Neuronal stem cell (in vitro differentiated cells): ENCODE measurements around the gene MUC12.
"Not testable (repeated sequence)": the region's sequence is repeated elsewhere in the genome, so short reads cannot be mapped to it uniquely, and the experiment has no call there.

ENCODE experiments used
- DNase-seq: peaks from one replicate; pipeline ENCODE4 v3.0.0-alpha.2; 2013; ENCODE audit warnings: low spot score
- H2AFZ ChIP-seq: one replicate; pipeline ENCODE4 v1.6.1; 2013; ENCODE audit warnings: mild to moderate bottlenecking, low read length, inconsistent platforms
- H2AK5ac ChIP-seq: 2 replicates; pipeline ENCODE4 v1.6.1; 2013; ENCODE audit warnings: low read depth, mild to moderate bottlenecking, inconsistent platforms, low read length, moderate library complexity, mixed read lengths
- H2BK120ac ChIP-seq: 2 replicates; pipeline ENCODE4 v1.6.1; 2013; ENCODE audit warnings: low read depth, mild to moderate bottlenecking, inconsistent platforms, low read length, moderate library complexity, mixed read lengths
- H2BK12ac ChIP-seq: one replicate; pipeline ENCODE4 v1.6.1; 2013; ENCODE audit warnings: low read length, inconsistent platforms
- H2BK15ac ChIP-seq: 2 replicates; pipeline ENCODE4 v1.6.1; 2013; ENCODE audit warnings: mild to moderate bottlenecking, low read length, inconsistent platforms, mixed read lengths
- H2BK5ac ChIP-seq: one replicate; pipeline ENCODE4 v1.6.1; 2013; ENCODE audit warnings: inconsistent platforms, mild to moderate bottlenecking, low read length, moderate library complexity
- H3K14ac ChIP-seq: one replicate; pipeline ENCODE4 v1.6.1; 2013; ENCODE audit warnings: low read length, inconsistent platforms
- H3K18ac ChIP-seq: 2 replicates; pipeline ENCODE4 v1.6.1; 2013; ENCODE audit warnings: low read length, inconsistent platforms
- H3K23ac ChIP-seq: 2 replicates; pipeline ENCODE4 v1.6.1; 2013; ENCODE audit warnings: low read depth, mild to moderate bottlenecking, mixed read lengths, low read length, inconsistent platforms; ENCODE audit not compliant: poor library complexity
- H3K27ac ChIP-seq: replicated peaks from 3 replicates; pipeline ENCODE4 v1.5.1; 2013; ENCODE audit warnings: low read length, inconsistent platforms
- H3K27me3 ChIP-seq, 3 experiments: 2 replicates each; pipeline ENCODE4 v1.6.1; 2013; ENCODE audit warnings: low read length in 3 of 3, mild to moderate bottlenecking in 2 of 3, inconsistent platforms in 1 of 3, low read depth in 1 of 3, mixed read lengths in 1 of 3, moderate library complexity in 1 of 3; ENCODE audit not compliant: control insufficient read depth in 3 of 3, insufficient read depth in 3 of 3
- H3K36me3 ChIP-seq, 2 donors: replicated peaks in 1 of 2; 2 replicates each; pipeline ENCODE4 v1.6.1; 2013; ENCODE audit warnings: low read length in 2 of 2; ENCODE audit not compliant: control insufficient read depth in 2 of 2, insufficient read depth in 2 of 2
- H3K4ac ChIP-seq: 2 replicates; pipeline ENCODE4 v1.6.1; 2013; ENCODE audit warnings: inconsistent platforms, mild to moderate bottlenecking, low read length, moderate library complexity
- H3K4me1 ChIP-seq, 2 donors: 1 replicate in 1 of 2; 2 replicates in 1 of 2; pipeline ENCODE4 v1.6.1; 2013; ENCODE audit warnings: low read length in 2 of 2, low read depth in 1 of 2; ENCODE audit not compliant: control insufficient read depth in 2 of 2, insufficient read depth in 1 of 2
- H3K4me2 ChIP-seq: one replicate; pipeline ENCODE4 v1.6.1; 2013; ENCODE audit warnings: mild to moderate bottlenecking, low read length, inconsistent platforms; ENCODE audit not compliant: insufficient read depth, poor library complexity, severe bottlenecking
- H3K4me3 ChIP-seq, 2 donors: 2 replicates each; pipeline ENCODE4 v1.5.1; 2013; ENCODE audit warnings: low read length in 2 of 2, mild to moderate bottlenecking in 2 of 2, inconsistent platforms in 1 of 2, moderate library complexity in 1 of 2
- H3K79me1 ChIP-seq: one replicate; pipeline ENCODE4 v1.6.1; 2013; ENCODE audit warnings: low read depth, mild to moderate bottlenecking, inconsistent platforms, low read length, moderate library complexity
- H3K9ac ChIP-seq: one replicate; pipeline ENCODE4 v1.6.1; 2013; ENCODE audit warnings: mild to moderate bottlenecking, low read depth, low read length, inconsistent platforms; ENCODE audit not compliant: poor library complexity
- H3K9me3 ChIP-seq, 2 donors: replicated peaks in 1 of 2; 2 replicates each; pipeline versions ENCODE3 to v1.6.1; 2013; ENCODE audit warnings: low read length in 2 of 2, mild to moderate bottlenecking in 2 of 2, inconsistent platforms in 1 of 2, low read depth in 1 of 2, mixed read lengths in 1 of 2, moderate library complexity in 1 of 2; ENCODE audit not compliant: control insufficient read depth in 2 of 2, insufficient read depth in 1 of 2
- H4K8ac ChIP-seq: one replicate; pipeline ENCODE4 v1.6.1; 2013; ENCODE audit warnings: low read depth, mild to moderate bottlenecking, inconsistent platforms, low read length, moderate library complexity
- H4K91ac ChIP-seq: one replicate; pipeline ENCODE4 v1.6.1; 2013; ENCODE audit warnings: low read length, low read depth, mild to moderate bottlenecking, inconsistent platforms; ENCODE audit not compliant: poor library complexity
- whole genome bisulfite sequencing, 2 donors: extraction: QIAGEN DNeasy Blood & Tissue Kit; methylation state at CpG; one replicate each; pipeline ENCODE4 v1.1.7; 2013; ENCODE audit warnings: missing lambda C conversion rate in 2 of 2, mixed read lengths in 1 of 2; ENCODE audit not compliant: insufficient read length in 2 of 2, insufficient replicate concordance in 1 of 2; ENCODE audit errors: extremely low coverage in 2 of 2; 5-methylcytosine and 5-hydroxymethylcytosine counted together

MUC12 gene

GRCh38 chr7:101031082-101031481 lies 61.7 kb downstream of the MUC12 start:
- no peaks in the 10 kb centered on the region for H3K79me1 ChIP-seq
- H3K4me3 ChIP-seq: no peak overlapping the region
- H3K9me3 ChIP-seq: no peaks in the 10 kb centered on the region
- H4K91ac ChIP-seq: no peak overlapping the region
- H3K4me1 ChIP-seq: no peaks in the 10 kb centered on the region
- H3K9ac ChIP-seq: no peak overlapping the region
- H3K4ac ChIP-seq: no peak overlapping the region
- peaks cover 0 to 2% (median 0%) of the 10 kb centered on the region in 3 experiments for H3K27me3 ChIP-seq
- H2BK120ac ChIP-seq: no peak overlapping the region
- no peak overlapping the region for H3K4me2 ChIP-seq
- H2BK5ac ChIP-seq: no peak overlapping the region
- H3K36me3 ChIP-seq: no peaks in the 10 kb centered on the region
- H3K27ac ChIP-seq: no peak overlapping the region
- H2BK15ac ChIP-seq: no peak overlapping the region
- H3K23ac ChIP-seq: no peak overlapping the region
- WGBS, 2 donors: no CpG with 5 or more reads among the region's 7 CpGs
- H2BK12ac ChIP-seq: no peak overlapping the region
- no peak overlapping the region for H3K14ac ChIP-seq
- H2AFZ ChIP-seq: no peak overlapping the region
- H4K8ac ChIP-seq: no peak overlapping the region
- no peak for DNase-seq
- no peak overlapping the region for H2AK5ac ChIP-seq
- H3K18ac ChIP-seq: no peak overlapping the region

DNA sequence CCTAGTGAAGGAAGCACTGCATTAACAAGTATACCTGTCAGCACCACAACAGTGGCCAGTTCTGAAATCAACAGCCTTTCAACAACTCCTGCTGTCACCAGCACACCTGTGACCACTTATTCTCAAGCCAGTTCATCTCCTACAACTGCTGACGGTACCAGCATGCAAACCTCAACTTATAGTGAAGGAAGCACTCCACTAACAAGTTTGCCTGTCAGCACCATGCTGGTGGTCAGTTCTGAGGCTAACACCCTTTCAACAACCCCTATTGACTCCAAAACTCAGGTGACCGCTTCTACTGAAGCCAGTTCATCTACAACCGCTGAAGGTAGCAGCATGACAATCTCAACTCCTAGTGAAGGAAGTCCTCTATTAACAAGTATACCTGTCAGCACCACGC lies 66.6 kb downstream of the MUC12 start:
- no peak overlapping the region for H2AK5ac ChIP-seq
- H3K27ac ChIP-seq: no peak overlapping the region
- no peak overlapping the region for H3K4me3 ChIP-seq
- H3K9me3 ChIP-seq: no peaks in the 10 kb centered on the region
- no peak overlapping the region for H3K4me2 ChIP-seq
- H4K8ac ChIP-seq: no peak overlapping the region
- H4K91ac ChIP-seq: no peak overlapping the region
- H3K27me3 ChIP-seq: peaks cover 0 to 2% (median 0%) of the 10 kb centered on the region in 3 experiments
- no peak overlapping the region for H2BK5ac ChIP-seq
- H3K23ac ChIP-seq: no peak overlapping the region
- H3K14ac ChIP-seq: no peak overlapping the region
- no CpG with 5 or more reads among the region's 4 CpGs for WGBS, 2 donors
- no peak overlapping the region for H2BK12ac ChIP-seq
- no peak overlapping the region for H2BK120ac ChIP-seq
- no peak overlapping the region for H3K4ac ChIP-seq
- no peak for DNase-seq
- no peak overlapping the region for H2AFZ ChIP-seq
- no peak overlapping the region for H3K9ac ChIP-seq
- H2BK15ac ChIP-seq: no peak overlapping the region
- no peaks in the 10 kb centered on the region for H3K4me1 ChIP-seq
- no peaks in the 10 kb centered on the region for H3K79me1 ChIP-seq
- H3K36me3 ChIP-seq: no peaks in the 10 kb centered on the region
- H3K18ac ChIP-seq: no peak overlapping the region

DNA sequence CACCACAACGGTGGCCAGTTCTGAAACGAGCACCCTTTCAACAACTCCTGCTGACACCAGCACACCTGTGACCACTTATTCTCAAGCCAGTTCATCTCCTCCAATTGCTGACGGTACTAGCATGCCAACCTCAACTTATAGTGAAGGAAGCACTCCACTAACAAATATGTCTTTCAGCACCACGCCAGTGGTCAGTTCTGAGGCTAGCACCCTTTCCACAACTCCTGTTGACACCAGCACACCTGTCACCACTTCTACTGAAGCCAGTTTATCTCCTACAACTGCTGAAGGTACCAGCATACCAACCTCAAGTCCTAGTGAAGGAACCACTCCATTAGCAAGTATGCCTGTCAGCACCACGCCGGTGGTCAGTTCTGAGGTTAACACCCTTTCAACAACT lies 71.9 kb downstream of the MUC12 start:
- H3K9me3 ChIP-seq: not testable (repeated sequence)

DNA sequence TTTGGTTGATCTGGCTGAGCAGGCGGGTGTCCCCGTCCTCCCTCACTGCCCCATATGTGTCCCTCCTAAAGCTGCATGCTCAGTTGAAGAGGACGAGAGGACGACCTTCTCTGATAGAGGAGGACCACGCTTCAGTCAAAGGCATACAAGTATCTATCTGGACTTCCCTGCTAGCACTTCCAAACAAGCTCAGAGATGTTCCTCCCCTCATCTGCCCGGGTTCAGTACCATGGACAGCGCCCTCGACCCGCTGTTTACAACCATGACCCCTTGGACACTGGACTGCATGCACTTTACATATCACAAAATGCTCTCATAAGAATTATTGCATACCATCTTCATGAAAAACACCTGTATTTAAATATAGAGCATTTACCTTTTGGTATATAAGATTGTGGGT lies 89.0 kb downstream of the MUC12 start:
- Histone ChIP-seq H3K4me1 (peaks cover 0 to 1% of the 10 kb centered on the region in 2 donors), H3K18ac (no peak overlapping the region), H3K4me3 (no peak overlapping the region), H3K4ac (no peak overlapping the region), H3K4me2 (no peak overlapping the region), H2AK5ac (no peak overlapping the region), H3K23ac (no peak overlapping the region), H2BK12ac (no peak overlapping the region), H3K27me3 (peaks cover 0 to 35% (median 1%) of the 10 kb centered on the region in 3 experiments), H4K8ac (no peak overlapping the region), H3K14ac (no peak overlapping the region), H4K91ac (no peak overlapping the region), H3K9me3 (no peaks in the 10 kb centered on the region), H2BK15ac (no peak overlapping the region), H3K79me1 (no peaks in the 10 kb centered on the region), H3K36me3 (no peaks in the 10 kb centered on the region), H2BK120ac (no peak overlapping the region), H3K9ac (no peak overlapping the region), H3K27ac (no peak overlapping the region), H2BK5ac (no peak overlapping the region), H2AFZ (no peak overlapping the region)
- peak; percentile 74 for DNase-seq
- no CpG with 5 or more reads among the region's 9 CpGs for WGBS, 2 donors

More for the DNA sequence above, 71.9 kb downstream of the MUC12 start:
- not testable (repeated sequence) for H3K14ac ChIP-seq, H2BK120ac ChIP-seq, H3K79me1 ChIP-seq, H2AK5ac ChIP-seq, H3K23ac ChIP-seq, H4K8ac ChIP-seq, DNase-seq, H4K91ac ChIP-seq, H3K18ac ChIP-seq, H2AFZ ChIP-seq, H3K4me1 ChIP-seq, H3K4me2 ChIP-seq, H2BK12ac ChIP-seq, H3K27ac ChIP-seq, H2BK5ac ChIP-seq, H3K9ac ChIP-seq, H3K36me3 ChIP-seq, H3K27me3 ChIP-seq, H2BK15ac ChIP-seq, H3K4ac ChIP-seq, H3K4me3 ChIP-seq
- no CpG with 5 or more reads among the region's 6 CpGs for WGBS, 2 donors
